H9 (cell line): ENCODE measurements around the gene ATP2C1. TPM values are rescaled to one million over a fixed set of nuclear protein-coding genes. Genes with fewer than 3 reads are reported as not detected.

Experiments
- DNase-seq: peaks from one replicate; pipeline ENCODE4 v3.0.0-alpha.2; 2017
- H2AFZ ChIP-seq: one replicate; pipeline ENCODE4 v1.6.1; 2013; ENCODE audit warnings: mild to moderate bottlenecking, low read length, control low read depth, moderate library complexity
- H2AK5ac ChIP-seq: 2 replicates; pipeline ENCODE4 v1.6.1; 2013; ENCODE audit warnings: low read length, control low read depth, mixed read lengths; ENCODE audit not compliant: insufficient read length
- H2BK120ac ChIP-seq: one replicate; pipeline ENCODE4 v1.6.1; 2013; ENCODE audit warnings: low read depth, mild to moderate bottlenecking, low read length, control low read depth, inconsistent platforms; ENCODE audit not compliant: poor library complexity, severe bottlenecking
- H2BK12ac ChIP-seq: 2 replicates; pipeline ENCODE4 v1.6.1; 2013; ENCODE audit warnings: low read length, control low read depth, mixed read lengths, low read depth; ENCODE audit not compliant: insufficient read length
- H2BK15ac ChIP-seq: 2 replicates; pipeline ENCODE4 v1.6.1; 2013; ENCODE audit warnings: low read depth, low read length, control low read depth
- H2BK20ac ChIP-seq: one replicate; pipeline ENCODE4 v1.6.1; 2013; ENCODE audit warnings: low read depth, mild to moderate bottlenecking, low read length, control low read depth, inconsistent platforms; ENCODE audit not compliant: poor library complexity, severe bottlenecking
- H2BK5ac ChIP-seq: 2 replicates; pipeline ENCODE4 v1.6.1; 2013; ENCODE audit warnings: low read length, control low read depth, mixed read lengths; ENCODE audit not compliant: insufficient read length
- H3K14ac ChIP-seq: 2 replicates; pipeline ENCODE4 v1.6.1; 2013; ENCODE audit warnings: low read length, control low read depth; ENCODE audit not compliant: insufficient read depth
- H3K18ac ChIP-seq: 2 replicates; pipeline ENCODE4 v1.6.1; 2013; ENCODE audit warnings: low read depth, mild to moderate bottlenecking, mixed read lengths, low read length, control low read depth; ENCODE audit not compliant: insufficient read length
- H3K23ac ChIP-seq: 2 replicates; pipeline ENCODE4 v1.6.1; 2013; ENCODE audit warnings: low read length, control low read depth, mixed read lengths, low read depth; ENCODE audit not compliant: insufficient read length
- H3K23me2 ChIP-seq: 2 replicates; pipeline ENCODE4 v1.6.1; 2013; ENCODE audit warnings: low read depth, mild to moderate bottlenecking, mixed read lengths, low read length, control low read depth; ENCODE audit not compliant: insufficient read length, poor library complexity, severe bottlenecking
- H3K27ac ChIP-seq: 2 replicates; pipeline ENCODE4 v1.5.1; 2013; ENCODE audit warnings: low read length, control low read depth, mixed read lengths, low read depth; ENCODE audit not compliant: insufficient read length
- H3K27me3 ChIP-seq: 2 replicates; pipeline ENCODE4 v1.6.1; 2013; ENCODE audit warnings: low read length, control low read depth, inconsistent platforms; ENCODE audit not compliant: insufficient read depth
- H3K4ac ChIP-seq: 2 replicates; pipeline ENCODE4 v1.6.1; 2013; ENCODE audit warnings: low read depth, mild to moderate bottlenecking, control low read depth, inconsistent platforms, low read length, moderate library complexity
- H3K4me1 ChIP-seq: 2 replicates; pipeline ENCODE4 v1.6.1; 2013; ENCODE audit warnings: low read length, control low read depth, inconsistent platforms; ENCODE audit not compliant: insufficient read depth
- H3K4me2 ChIP-seq: 2 replicates; pipeline ENCODE4 v1.6.1; 2013; ENCODE audit warnings: low read length, control low read depth, mixed read lengths; ENCODE audit not compliant: insufficient read length, insufficient read depth
- H3K56ac ChIP-seq: 2 replicates; pipeline ENCODE4 v1.6.1; 2013; ENCODE audit warnings: low read depth, mild to moderate bottlenecking, mixed read lengths, low read length, control low read depth; ENCODE audit not compliant: insufficient read length
- H3K79me1 ChIP-seq: 2 replicates; pipeline ENCODE4 v1.6.1; 2013; ENCODE audit warnings: low read depth, mild to moderate bottlenecking, moderate library complexity, low read length, control low read depth, inconsistent platforms; ENCODE audit not compliant: insufficient read depth, poor library complexity, severe bottlenecking
- H3K79me2 ChIP-seq: 2 replicates; pipeline ENCODE4 v1.6.1; 2013; ENCODE audit warnings: low read length, control low read depth, inconsistent platforms; ENCODE audit not compliant: insufficient read depth
- H3K9ac ChIP-seq: 2 replicates; pipeline ENCODE4 v1.6.1; 2013; ENCODE audit warnings: low read length, control low read depth, mixed read lengths; ENCODE audit not compliant: insufficient read length; ENCODE audit errors: extremely low read depth
- H3K9me3 ChIP-seq: one replicate; pipeline ENCODE4 v1.6.1; 2013; ENCODE audit warnings: low read depth, low read length, inconsistent platforms; ENCODE audit not compliant: control insufficient read depth
- H3T11ph ChIP-seq: one replicate; pipeline ENCODE4 v1.6.1; 2013; ENCODE audit warnings: mild to moderate bottlenecking, low read length, control low read depth, inconsistent platforms
- H4K20me1 ChIP-seq: one replicate; pipeline ENCODE4 v1.6.1; 2013; ENCODE audit not compliant: control insufficient read depth, insufficient read length, insufficient read depth
- H4K5ac ChIP-seq: 2 replicates; pipeline ENCODE4 v1.6.1; 2013; ENCODE audit warnings: low read depth, mild to moderate bottlenecking, mixed read lengths, low read length, control low read depth; ENCODE audit not compliant: insufficient read length
- H4K8ac ChIP-seq: replicated peaks from 2 replicates; pipeline ENCODE4 v1.6.1; 2013; ENCODE audit warnings: low read length, control low read depth, mixed read lengths, low read depth; ENCODE audit not compliant: insufficient read length
- H4K91ac ChIP-seq: 2 replicates; pipeline ENCODE4 v1.6.1; 2013; ENCODE audit warnings: low read depth, mild to moderate bottlenecking, moderate library complexity, mixed read lengths, low read length, control low read depth; ENCODE audit not compliant: insufficient read length
- H3K27ac Mint-ChIP-seq, 3 experiments: 2 replicates in 2 of 3; 3 replicates in 1 of 3; pipeline ENCODE4 v1.8.0; 2020 to 2021; ENCODE audit warnings: mixed read lengths in 3 of 3, mild to moderate bottlenecking in 1 of 3, moderate library complexity in 1 of 3
- H3K27me3 Mint-ChIP-seq: 2 replicates; pipeline ENCODE4 v1.8.0; 2021; ENCODE audit warnings: low read depth, mild to moderate bottlenecking, moderate library complexity, mixed read lengths
- H3K36me3 Mint-ChIP-seq, 3 experiments: 2 replicates in 2 of 3; 3 replicates in 1 of 3; pipeline ENCODE4 v1.8.0; 2020 to 2021; ENCODE audit warnings: low read depth in 3 of 3, mixed read lengths in 3 of 3; ENCODE audit not compliant: insufficient read depth in 1 of 3
- H3K4me1 Mint-ChIP-seq, 2 experiments: 2 replicates each; pipeline ENCODE4 v1.8.0; 2020; ENCODE audit warnings: mixed read lengths in 2 of 2
- H3K4me3 Mint-ChIP-seq, 2 experiments: 2 replicates in 1 of 2; 3 replicates in 1 of 2; pipeline ENCODE4 v1.8.0; 2020 to 2021; ENCODE audit warnings: mild to moderate bottlenecking in 2 of 2, mixed read lengths in 2 of 2, moderate library complexity in 1 of 2
- H3K9me3 Mint-ChIP-seq, 2 experiments: 2 replicates in 1 of 2; 3 replicates in 1 of 2; pipeline ENCODE4 v1.8.0; 2020; ENCODE audit warnings: mild to moderate bottlenecking in 2 of 2, mixed read lengths in 2 of 2, moderate library complexity in 1 of 2
- CTCF ChIP-seq: fragments of 200-600 bp; sonication (generic); conservative IDR thresholded peaks from 3 replicates; pipeline ENCODE4 v1.8.0; 2021; ENCODE audit warnings: antibody characterized with exemption, mild to moderate bottlenecking
- WGBS: extraction: QIAGEN DNeasy Blood & Tissue Kit; methylation state at CpG from one replicate; pipeline ENCODE4 v1.1.7; 2013; ENCODE audit warnings: missing lambda C conversion rate, low lambda C conversion rate, mixed read lengths; ENCODE audit not compliant: insufficient read length; ENCODE audit errors: extremely low coverage; 5-methylcytosine and 5-hydroxymethylcytosine counted together
- total RNA-seq: library from RNA; stranded (reverse); gene quantifications from 2 replicates; pipeline ENCODE4 v1.2.1, GENCODE V29; 2021

Gene ATP2C1
- total RNA-seq, 1 experiment from 2014 or later, result 65.5 TPM

- no peak overlapping the region for H4K8ac ChIP-seq
- H3K79me2 ChIP-seq, result no peaks in the 10 kb centered on the region
- H3K27ac ChIP-seq, result no peak overlapping the region
- H4K91ac ChIP-seq, result no peak overlapping the region
- H2AFZ ChIP-seq, result no peak overlapping the region
- H3K79me1 ChIP-seq, result no peaks in the 10 kb centered on the region
- H3K9ac ChIP-seq, result no peak overlapping the region
- H3K18ac ChIP-seq, result no peak overlapping the region
- no peak overlapping the region for H2AK5ac ChIP-seq
- H2BK12ac ChIP-seq, result no peak overlapping the region
- no peak overlapping the region for H2BK5ac ChIP-seq
- H3K14ac ChIP-seq, result no peak overlapping the region
- H3K4me1 Mint-ChIP-seq, result no peaks in the 10 kb centered on the region; a peak in 1 of 4 replicates
- no peak for TF ChIP-seq CTCF
- H3K4me2 ChIP-seq, result no peak overlapping the region
- no peak overlapping the region for H3K4ac ChIP-seq
- H4K20me1 ChIP-seq, result no peaks in the 10 kb centered on the region
- H3K23me2 ChIP-seq, result no peaks in the 10 kb centered on the region
- no peak overlapping the region for H3K27ac Mint-ChIP-seq
- no peak overlapping the region for H3T11ph ChIP-seq
- DNase-seq, result no peak
- no peaks in the 10 kb centered on the region for H3K27me3 ChIP-seq
- H3K36me3 Mint-ChIP-seq, result peaks cover 2 to 32% (median 22%) of the 10 kb centered on the region in 3 experiments; a peak in 6 of 7 replicates
- no peak overlapping the region for H3K4me3 Mint-ChIP-seq
- no peak overlapping the region for H3K56ac ChIP-seq
- H2BK120ac ChIP-seq, result no peak overlapping the region
- no peaks in the 10 kb centered on the region for H3K9me3 ChIP-seq
- WGBS, result no CpG with 5 or more reads among the region's 3 CpGs
- no peaks in the 10 kb centered on the region for H3K4me1 ChIP-seq
- H2BK15ac ChIP-seq, result no peak overlapping the region
- no peak overlapping the region for H3K23ac ChIP-seq
- H3K27me3 Mint-ChIP-seq, result no peaks in the 10 kb centered on the region
- no peaks in the 10 kb centered on the region for H3K9me3 Mint-ChIP-seq
- no peak overlapping the region for H2BK20ac ChIP-seq
- no peak overlapping the region for H4K5ac ChIP-seq
Measured at GRCh38 chr3:131018970-131019369, 125.1 kb downstream of the ATP2C1 start.
